Neural cell (in vitro differentiated cells): ENCODE measurements around the gene ACP1. TPM values are rescaled to one million over a fixed set of nuclear protein-coding genes. Genes with fewer than 3 reads are reported as not detected.

ENCODE experiments used
- H2AFZ ChIP-seq: fragments of 200-600, 300-800 bp; sonication (generic), shearing (Covaris generic); 2 replicates; pipeline ENCODE4 v1.6.0; 2014; ENCODE audit warnings: low read depth, mild to moderate bottlenecking, antibody characterized with exemption, low read length, moderate library complexity
- H3F3A ChIP-seq: fragments of 200-600 bp; shearing (Covaris generic); 2 replicates; pipeline ENCODE4 v1.6.1; 2016; ENCODE audit warnings: mild to moderate bottlenecking, moderate library complexity, mixed read lengths, antibody characterized with exemption, low read length; ENCODE audit not compliant: insufficient read depth, poor library complexity, severe bottlenecking
- H3K27ac ChIP-seq: fragments of 200-600, 300-800 bp; sonication (generic), shearing (Covaris generic); 2 replicates; pipeline ENCODE4 v1.5.1; 2014; ENCODE audit warnings: mild to moderate bottlenecking, low read length, moderate library complexity
- H3K27me3 ChIP-seq: fragments of 300-800, 200-600 bp; sonication (generic), shearing (Covaris generic); 2 replicates; pipeline ENCODE4 v1.6.0; 2014; ENCODE audit warnings: mild to moderate bottlenecking, low read depth, low read length, moderate library complexity; ENCODE audit not compliant: insufficient read depth
- H3K36me3 ChIP-seq: fragments of 300-800, 200-600 bp; sonication (generic), shearing (Covaris generic); 2 replicates; pipeline ENCODE4 v1.5.1; 2014; ENCODE audit warnings: mild to moderate bottlenecking, antibody characterized with exemption, low read length, moderate library complexity; ENCODE audit not compliant: insufficient read depth
- H3K4me2 ChIP-seq: fragments of 300-800, 200-600 bp; sonication (generic), shearing (Covaris generic); 2 replicates; pipeline ENCODE4 v1.6.0; 2014; ENCODE audit warnings: mild to moderate bottlenecking, low read length
- H3K4me3 ChIP-seq: fragments of 300-800, 200-600 bp; sonication (generic), shearing (Covaris generic); 2 replicates; pipeline ENCODE4 v1.5.1; 2014; ENCODE audit warnings: mild to moderate bottlenecking, low read length, moderate library complexity
- H3K79me2 ChIP-seq: fragments of 200-600 bp; shearing (Covaris generic); replicated peaks from 2 replicates; pipeline ENCODE4 v1.6.0; 2014; ENCODE audit warnings: mild to moderate bottlenecking, low read length, moderate library complexity; ENCODE audit not compliant: insufficient read depth
- H3K9ac ChIP-seq: fragments of 300-800, 200-600 bp; sonication (generic), shearing (Covaris generic); 2 replicates; pipeline ENCODE4 v1.6.1; 2016; ENCODE audit warnings: mild to moderate bottlenecking, low read length, mixed read lengths
- H3K9me2 ChIP-seq: fragments of 200-600 bp; shearing (Covaris generic); 2 replicates; pipeline ENCODE4 v1.6.1; 2016; ENCODE audit warnings: mild to moderate bottlenecking, low read length, mixed read lengths; ENCODE audit not compliant: insufficient read depth
- H3K9me3 ChIP-seq: fragments of 200-600, 300-800 bp; sonication (generic), shearing (Covaris generic); 2 replicates; pipeline ENCODE4 v1.6.1; 2016; ENCODE audit warnings: mild to moderate bottlenecking, mixed run types, low read length, moderate library complexity, mixed read lengths
- H4K20me1 ChIP-seq: fragments of 200-600 bp; shearing (Covaris generic); 2 replicates; pipeline ENCODE4 v1.6.1; 2016; ENCODE audit warnings: mild to moderate bottlenecking, mixed run types; ENCODE audit not compliant: insufficient read depth
- CTCF ChIP-seq: fragments of 450-650 bp; IDR thresholded peaks from 2 replicates; pipeline ENCODE4 v1.5.1; 2014; ENCODE audit warnings: antibody characterized with exemption, mild to moderate bottlenecking, moderate library complexity; ENCODE audit not compliant: poor library complexity, severe bottlenecking
- EP300 ChIP-seq: fragments of 450-650 bp; conservative IDR thresholded peaks from 2 replicates; pipeline ENCODE4 v1.6.1; 2014; ENCODE audit warnings: antibody characterized with exemption, mild to moderate bottlenecking, moderate library complexity; ENCODE audit not compliant: poor library complexity, severe bottlenecking
- EZH2 ChIP-seq: fragments of 200-600, 300-800 bp; shearing (Covaris generic), sonication (generic); IDR thresholded peaks from 2 replicates; pipeline ENCODE4 v1.6.1; 2014; ENCODE audit warnings: antibody characterized with exemption, low read length, borderline replicate concordance, mild to moderate bottlenecking; ENCODE audit not compliant: insufficient read depth, poor library complexity, severe bottlenecking
- MXI1 ChIP-seq: fragments of 450-650 bp; conservative IDR thresholded peaks from 2 replicates; pipeline ENCODE4 v1.6.1; 2014; ENCODE audit warnings: antibody characterized with exemption, mild to moderate bottlenecking; ENCODE audit not compliant: poor library complexity, severe bottlenecking
- POLR2AphosphoS5 ChIP-seq: IDR thresholded peaks from 2 replicates; pipeline ENCODE4 v1.6.1; 2012
- RAD21 ChIP-seq: fragments of 450-650 bp; conservative IDR thresholded peaks from 2 replicates; pipeline ENCODE4 v1.6.1; 2014; ENCODE audit warnings: antibody characterized with exemption, mild to moderate bottlenecking, moderate library complexity
- REST ChIP-seq: IDR thresholded peaks from 2 replicates; pipeline ENCODE4 v1.6.1; 2012; ENCODE audit warnings: borderline replicate concordance
- SMC3 ChIP-seq: fragments of 450-650 bp; conservative IDR thresholded peaks from 2 replicates; pipeline ENCODE4 v1.6.1; 2014; ENCODE audit warnings: antibody characterized with exemption, mild to moderate bottlenecking, moderate library complexity; ENCODE audit not compliant: poor library complexity
- TAF1 ChIP-seq: IDR thresholded peaks from 2 replicates; pipeline ENCODE4 v1.6.1; 2012; ENCODE audit warnings: low read depth
- polyA plus RNA-seq: library from polyadenylated mRNA; depleted of rRNA; stranded (reverse); fragments of >200 nt; gene quantifications from 2 replicates; pipeline ENCODE4 v1.2.3, GENCODE V29; 2014

The ACP1 gene
- polyA plus RNA-seq, 1 donor from 2014 or later, result 263 TPM

- Histone ChIP-seq H4K20me1 (no peaks in the 10 kb centered on the region), H3K9ac (no peak overlapping the region)
These were observed 17.9 kb downstream of the ACP1 start for GRCh38 chr2:282371-283263.

More at GRCh38 chr2:282371-283263, 17.9 kb downstream of the ACP1 start:
- H3K79me2 ChIP-seq, result no peaks in the 10 kb centered on the region
- H3K4me3 ChIP-seq, result no peak overlapping the region
- H3K27me3 ChIP-seq, result peaks cover 31% of the 10 kb centered on the region
- H3F3A ChIP-seq, result peaks cover 2% of the 10 kb centered on the region
- no peak for TF ChIP-seq EP300
- no peak for TF ChIP-seq POLR2AphosphoS5
- no peak for TF ChIP-seq TAF1
- no peak for TF ChIP-seq SMC3
- no peak for TF ChIP-seq CTCF
- TF ChIP-seq RAD21, result no peak
- TF ChIP-seq EZH2, result no peak
- TF ChIP-seq REST, result no peak
- no peak for TF ChIP-seq MXI1
- no peak overlapping the region for H3K4me2 ChIP-seq
- no peak overlapping the region for H2AFZ ChIP-seq
- no peaks in the 10 kb centered on the region for H3K9me2 ChIP-seq
- no peaks in the 10 kb centered on the region for H3K36me3 ChIP-seq
- H3K9me3 ChIP-seq, result no peaks in the 10 kb centered on the region
- no peak overlapping the region for H3K27ac ChIP-seq
